ENCODE measurements around the gene ARHGEF28. TPM values are rescaled to one million over a fixed set of nuclear protein-coding genes. Genes with fewer than 3 reads are reported as not detected.

Gene ARHGEF28
- total and polyA plus RNA-seq, 2 of the 4 experiments (the other 2 are of a cell fraction), result 3.6 to 16.0 TPM

DNA sequence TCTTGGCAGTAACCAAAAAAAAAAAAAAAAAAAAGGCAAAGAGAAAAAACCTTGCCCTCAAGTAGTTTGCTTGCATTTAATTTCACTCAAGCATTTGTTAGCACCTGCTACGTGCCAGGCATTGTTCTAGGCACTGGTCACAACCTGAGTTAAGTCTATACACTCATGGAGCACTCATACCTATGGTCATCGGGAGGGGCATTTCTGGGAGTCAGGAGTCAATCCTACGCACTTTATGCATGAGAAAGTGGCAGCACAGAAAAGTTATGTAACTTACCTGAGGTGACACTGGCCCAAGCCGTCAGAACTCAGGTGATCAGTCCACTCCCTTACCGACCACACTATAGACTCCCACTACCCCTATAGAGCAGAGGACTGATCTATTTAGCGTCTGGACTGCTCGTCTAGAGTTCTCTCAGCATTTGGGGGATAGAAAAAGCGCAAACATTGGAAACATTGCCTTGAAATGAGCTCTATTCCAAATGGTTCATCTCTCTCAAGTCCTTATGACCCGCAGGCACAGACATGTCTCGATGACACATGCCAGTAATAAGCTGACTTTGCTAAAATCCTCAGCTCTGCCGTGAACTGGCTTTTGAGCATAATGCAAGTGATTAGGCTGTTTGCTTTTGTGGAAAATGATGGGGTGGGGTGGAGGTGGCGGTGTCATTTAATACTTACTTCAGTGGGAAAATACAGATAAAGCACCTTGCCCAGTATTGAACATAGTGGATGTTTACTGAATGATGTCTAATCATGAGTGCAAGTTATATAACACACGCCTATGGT lies 160.2 kb downstream of the ARHGEF28 start:
- Histone ChIP-seq H3K23ac (ENCODE audit: low read depth, low read length) (no peak overlapping the region), H2BK120ac (ENCODE audit: low read depth, low read length) (no peak overlapping the region), H4K91ac (ENCODE audit: insufficient read depth, low read depth, low read length) (no peak overlapping the region), H3K9me3 (ENCODE audit: control insufficient read depth, insufficient read depth, low read length) (no peaks in the 10 kb centered on the region), H3K4ac (ENCODE audit: low read depth, low read length) (no peak overlapping the region), H3K4me3 (ENCODE audit: insufficient read depth, low read depth, low read length) (no peak overlapping the region), H3K36me3 (ENCODE audit: control insufficient read depth, insufficient read depth, low read length) (peaks cover 1% of the 10 kb centered on the region; the same call in 1 of the 2 replicates), H3K18ac (ENCODE audit: low read depth, low read length) (no peak overlapping the region), H4K5ac (ENCODE audit: low read depth, low read length) (no peak overlapping the region), H3K4me1 (ENCODE audit: control insufficient read depth, insufficient read depth, low read length) (no peaks in the 10 kb centered on the region), H2AK9ac (replicated peaks; ENCODE audit: low read depth, low read length, poor library complexity) (no peak overlapping the region), H2BK20ac (ENCODE audit: low read depth, low read length) (no peak overlapping the region), H3K4me2 (ENCODE audit: low read depth, low read length) (no peak overlapping the region), H2BK5ac (ENCODE audit: low read depth, low read length, poor library complexity, severe bottlenecking) (no peak overlapping the region), H2BK15ac (ENCODE audit: low read depth, low read length) (no peak overlapping the region), H2AK5ac (ENCODE audit: low read depth, low read length) (no peak overlapping the region), H3K79me1 (ENCODE audit: low read depth in 1 of 2, low read length in 2 of 2) (peaks cover 0 to 18% of the 10 kb centered on the region in 2 experiments; a peak in 3 of 4 replicates), H3K14ac (replicated peaks; ENCODE audit: low read depth, low read length) (no peak overlapping the region), H4K20me1 (ENCODE audit: insufficient read depth, low read length) (no peaks in the 10 kb centered on the region), H2AFZ (replicated peaks; ENCODE audit: low read length, poor library complexity) (no peak overlapping the region), H4K8ac (ENCODE audit: low read depth in 2 of 2, low read length in 2 of 2) (no peak overlapping the region), H3K9ac (ENCODE audit: low read depth, low read length) (no peak overlapping the region), H3K27me3 (ENCODE audit: control insufficient read depth, insufficient read depth, low read length) (no peaks in the 10 kb centered on the region), H3K9me1 (ENCODE audit: insufficient read depth, low read length) (no peaks in the 10 kb centered on the region; the same call in 1 of the 2 replicates), H3K27ac (ENCODE audit: insufficient read depth, low read length) (no peak overlapping the region), H3K56ac (ENCODE audit: extremely low read depth, insufficient read depth, low read length) (no peak overlapping the region)
- no peak for DNase-seq
- whole genome bisulfite sequencing, 2 experiments (ENCODE audit: extremely low coverage in 2 of 2, insufficient read length in 1 of 2), result 78% methylated on average over 7 of the region's 13 CpGs; no CpG with 5 or more reads in 1 of the 2 experiments
- intact Hi-C loops (cut with micrococcal nuclease), result no loop called here
- dilution Hi-C loops (cut with HindIII; ENCODE audit: low sequenced_read_pairs, unreplicated experiment), result loop anchor here (25.0 kb wide), 1 partner anchor 199 kb away; no protein-coding TSS in a partner anchor
- in situ Hi-C loops (cut with MboI; ENCODE audit: low sequenced_read_pairs), result no loop called here
- ChIA-PET CTCF (interaction anchor here (0.6 kb wide), 1 partner anchor 10 kb away, joined by 3 read pairs; no protein-coding TSS in a partner anchor), POLR2A (ENCODE audit: unreplicated experiment) (no interaction called here)
- peak; percentile 81 for TF ChIP-seq MAFK (IDR thresholded peaks at IDR 0.05; ENCODE audit: low read depth, low read length)
- TF ChIP-seq MXI1 (IDR thresholded peaks at IDR 0.05; ENCODE audit: borderline replicate concordance, low read depth, low read length), result no peak
- no TSS peak for BruUV-seq (replicated peaks)
- ATAC-seq (ENCODE audit: low read depth), result no peak
